AG09319 (cell line): ENCODE results near the gene PPP1R14C.

Source experiments
- DNase-seq: peaks from one replicate; pipeline ENCODE4 v3.0.0-alpha.2; 2010; ENCODE audit warnings: low read depth; ENCODE audit errors: extremely low read depth
- TF ChIP-seq, protein P1 (sequence below): IDR thresholded peaks from 2 replicates; pipeline ENCODE4 v1.5.1; 2011; ENCODE audit warnings: low read depth, mild to moderate bottlenecking, inconsistent platforms, low read length, moderate library complexity

The PPP1R14C gene

GRCh38 chr6:150276937-150277742 is 134.3 kb downstream of the PPP1R14C start:
- TF ChIP-seq, protein P1, sequence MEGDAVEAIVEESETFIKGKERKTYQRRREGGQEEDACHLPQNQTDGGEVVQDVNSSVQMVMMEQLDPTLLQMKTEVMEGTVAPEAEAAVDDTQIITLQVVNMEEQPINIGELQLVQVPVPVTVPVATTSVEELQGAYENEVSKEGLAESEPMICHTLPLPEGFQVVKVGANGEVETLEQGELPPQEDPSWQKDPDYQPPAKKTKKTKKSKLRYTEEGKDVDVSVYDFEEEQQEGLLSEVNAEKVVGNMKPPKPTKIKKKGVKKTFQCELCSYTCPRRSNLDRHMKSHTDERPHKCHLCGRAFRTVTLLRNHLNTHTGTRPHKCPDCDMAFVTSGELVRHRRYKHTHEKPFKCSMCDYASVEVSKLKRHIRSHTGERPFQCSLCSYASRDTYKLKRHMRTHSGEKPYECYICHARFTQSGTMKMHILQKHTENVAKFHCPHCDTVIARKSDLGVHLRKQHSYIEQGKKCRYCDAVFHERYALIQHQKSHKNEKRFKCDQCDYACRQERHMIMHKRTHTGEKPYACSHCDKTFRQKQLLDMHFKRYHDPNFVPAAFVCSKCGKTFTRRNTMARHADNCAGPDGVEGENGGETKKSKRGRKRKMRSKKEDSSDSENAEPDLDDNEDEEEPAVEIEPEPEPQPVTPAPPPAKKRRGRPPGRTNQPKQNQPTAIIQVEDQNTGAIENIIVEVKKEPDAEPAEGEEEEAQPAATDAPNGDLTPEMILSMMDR: no peak

GRCh38 chr6:150279533-150279932 is 136.7 kb downstream of the PPP1R14C start:
- DNase-seq: no peak
- TF ChIP-seq, protein P1: no peak

More at GRCh38 chr6:150276937-150277742, 134.3 kb downstream of the PPP1R14C start:
- no peak for DNase-seq

GRCh38 chr6:150280703-150281102 is 137.9 kb downstream of the PPP1R14C start:
- no peak for DNase-seq
- TF ChIP-seq, protein P1: no peak

DNA sequence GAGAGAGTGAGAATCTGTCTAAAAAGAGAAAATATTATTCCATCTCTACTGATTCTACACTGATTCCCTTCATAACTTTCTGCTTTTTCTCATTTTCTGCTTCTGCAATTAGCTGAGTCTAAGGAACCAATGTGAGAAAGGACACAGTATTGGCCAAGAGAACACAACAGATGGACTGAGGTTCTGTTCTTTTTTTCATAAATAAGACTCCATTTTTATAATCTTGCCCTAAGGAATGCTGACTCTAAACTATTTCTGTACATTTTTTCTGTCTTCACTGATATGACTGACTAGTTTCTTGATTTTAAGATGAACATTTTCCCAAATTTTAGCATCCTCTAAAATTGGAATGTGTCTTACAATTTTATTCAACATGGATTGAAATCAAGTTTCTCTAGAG is 138.9 kb downstream of the PPP1R14C start:
- TF ChIP-seq, protein P1: no peak
- DNase-seq: no peak

GRCh38 chr6:150282806-150283205 is 140.0 kb downstream of the PPP1R14C start:
- no peak for DNase-seq
- TF ChIP-seq, protein P1: no peak

- no peak for DNase-seq
- TF ChIP-seq, protein P1: no peak
Measured at GRCh38 chr6:150286460-150286859, 143.6 kb downstream of the PPP1R14C start.

DNA sequence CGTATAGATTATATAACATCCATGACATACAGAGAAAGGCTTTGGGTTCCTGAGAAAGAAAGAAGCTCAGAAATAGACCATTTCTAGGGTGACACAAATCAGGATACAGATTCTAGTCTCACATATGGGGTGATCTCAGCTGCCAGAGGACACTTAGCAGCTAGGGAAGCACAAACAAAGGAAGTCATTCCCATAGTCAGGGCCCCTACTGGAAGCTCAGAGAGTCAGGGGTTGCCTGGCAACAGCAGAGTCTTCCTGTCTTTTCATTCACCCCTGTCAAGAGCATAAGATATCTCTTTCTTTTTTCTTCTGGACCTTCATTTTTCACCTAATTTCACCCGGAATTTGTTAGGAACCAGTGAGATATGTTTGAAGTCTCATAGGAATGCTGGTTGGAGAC is 144.1 kb downstream of the PPP1R14C start:
- DNase-seq: no peak
- TF ChIP-seq, protein P1: no peak
